Measurements from ENCODE around the gene PLEKHG7.

PLEKHG7 gene

GRCh38 chr12:92721656-92722055 lies 18.9 kb downstream of the PLEKHG7 start:
- TF ChIP-seq, protein P1, sequence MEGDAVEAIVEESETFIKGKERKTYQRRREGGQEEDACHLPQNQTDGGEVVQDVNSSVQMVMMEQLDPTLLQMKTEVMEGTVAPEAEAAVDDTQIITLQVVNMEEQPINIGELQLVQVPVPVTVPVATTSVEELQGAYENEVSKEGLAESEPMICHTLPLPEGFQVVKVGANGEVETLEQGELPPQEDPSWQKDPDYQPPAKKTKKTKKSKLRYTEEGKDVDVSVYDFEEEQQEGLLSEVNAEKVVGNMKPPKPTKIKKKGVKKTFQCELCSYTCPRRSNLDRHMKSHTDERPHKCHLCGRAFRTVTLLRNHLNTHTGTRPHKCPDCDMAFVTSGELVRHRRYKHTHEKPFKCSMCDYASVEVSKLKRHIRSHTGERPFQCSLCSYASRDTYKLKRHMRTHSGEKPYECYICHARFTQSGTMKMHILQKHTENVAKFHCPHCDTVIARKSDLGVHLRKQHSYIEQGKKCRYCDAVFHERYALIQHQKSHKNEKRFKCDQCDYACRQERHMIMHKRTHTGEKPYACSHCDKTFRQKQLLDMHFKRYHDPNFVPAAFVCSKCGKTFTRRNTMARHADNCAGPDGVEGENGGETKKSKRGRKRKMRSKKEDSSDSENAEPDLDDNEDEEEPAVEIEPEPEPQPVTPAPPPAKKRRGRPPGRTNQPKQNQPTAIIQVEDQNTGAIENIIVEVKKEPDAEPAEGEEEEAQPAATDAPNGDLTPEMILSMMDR (conservative IDR thresholded peaks at IDR 0.05; ENCODE audit: control insufficient read depth, insufficient read depth, low read depth, low read length), result no peak
- DNase-seq (ENCODE audit: low read depth), result no peak
- no peak overlapping the region for H3K4me3 ChIP-seq (ENCODE audit: control insufficient read depth, low read depth, low read length)

DNA sequence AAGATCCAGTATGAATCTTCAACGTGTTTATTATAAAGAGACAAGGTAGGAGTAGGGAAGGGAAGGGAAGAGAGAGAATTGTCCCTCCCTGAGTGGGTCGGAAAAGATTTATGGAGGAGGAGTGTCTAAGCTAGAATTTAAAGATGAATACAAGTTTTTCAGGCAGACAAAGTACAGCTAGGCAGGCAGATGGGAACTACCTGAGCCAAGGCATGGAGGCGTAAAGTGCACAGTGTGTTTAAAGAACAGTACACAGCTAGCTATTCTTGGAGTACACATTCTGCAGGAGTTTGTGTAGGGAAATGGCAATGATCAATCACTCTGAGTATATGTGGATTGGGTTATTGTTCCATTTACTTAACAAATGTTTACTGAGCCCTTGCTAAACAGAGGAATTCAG lies 20.1 kb downstream of the PLEKHG7 start:
- TF ChIP-seq, protein P1 (conservative IDR thresholded peaks at IDR 0.05; ENCODE audit: control insufficient read depth, insufficient read depth, low read depth, low read length), result no peak
- no peak for DNase-seq (ENCODE audit: low read depth)
- no peak overlapping the region for H3K4me3 ChIP-seq (ENCODE audit: control insufficient read depth, low read depth, low read length)

DNA sequence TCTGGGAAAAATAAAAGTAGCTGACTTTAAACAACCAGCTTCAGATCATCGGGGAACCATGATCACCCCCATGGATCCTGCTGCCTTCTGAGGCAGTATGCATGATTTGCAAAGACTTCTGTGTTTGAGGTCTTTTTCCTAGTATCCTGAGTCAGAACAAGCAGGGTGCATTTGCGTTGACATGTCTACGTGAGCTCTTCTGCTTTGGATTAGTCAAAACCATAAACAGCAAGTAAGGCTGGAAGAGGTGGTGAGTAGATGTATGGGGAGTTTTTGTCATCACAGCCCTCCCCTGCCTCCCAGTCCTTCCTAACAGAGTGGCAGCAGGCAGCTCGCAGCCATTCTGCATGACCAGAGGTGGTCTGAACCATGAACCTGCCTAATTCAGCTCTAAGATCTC lies 24.1 kb downstream of the PLEKHG7 start:
- H3K4me3 ChIP-seq (ENCODE audit: control insufficient read depth, low read depth, low read length), result no peak overlapping the region
- DNase-seq (ENCODE audit: low read depth), result no peak
- TF ChIP-seq, protein P1 (conservative IDR thresholded peaks at IDR 0.05; ENCODE audit: control insufficient read depth, insufficient read depth, low read depth, low read length), result no peak

DNA sequence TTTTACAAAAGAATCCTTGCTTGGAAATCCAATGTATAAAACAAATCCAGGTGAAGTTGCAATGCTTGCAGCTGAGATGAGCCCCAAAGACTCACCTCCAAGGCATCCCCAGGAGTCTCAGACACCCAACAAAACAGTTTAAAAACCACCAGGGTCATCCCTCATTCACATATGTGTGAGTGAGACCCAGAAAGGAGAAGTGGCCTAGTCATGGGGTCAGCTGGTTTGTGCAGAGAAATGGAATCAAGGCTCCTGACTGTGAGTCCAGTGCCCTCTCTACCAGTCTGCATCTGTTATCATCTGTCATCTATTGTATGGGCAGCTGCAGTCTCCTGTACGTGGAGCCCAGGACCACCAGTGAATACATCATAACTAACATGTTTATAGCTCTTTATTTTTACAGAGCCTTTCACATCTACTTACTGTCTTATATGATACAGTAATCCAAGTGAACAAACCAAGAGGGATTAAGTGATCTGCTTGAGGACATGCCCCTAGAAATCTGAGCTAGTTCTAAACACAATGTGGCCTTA lies 27.1 kb downstream of the PLEKHG7 start:
- TF ChIP-seq, protein P1 (conservative IDR thresholded peaks at IDR 0.05; ENCODE audit: control insufficient read depth, insufficient read depth, low read depth, low read length), result no peak
- no peak for DNase-seq (ENCODE audit: low read depth)
- H3K4me3 ChIP-seq (ENCODE audit: control insufficient read depth, low read depth, low read length), result no peak overlapping the region

GRCh38 chr12:92730758-92731157 lies 28.0 kb downstream of the PLEKHG7 start:
- H3K4me3 ChIP-seq (ENCODE audit: control insufficient read depth, low read depth, low read length), result no peak overlapping the region
- TF ChIP-seq, protein P1 (conservative IDR thresholded peaks at IDR 0.05; ENCODE audit: control insufficient read depth, insufficient read depth, low read depth, low read length), result no peak
- no peak for DNase-seq (ENCODE audit: low read depth)

DNA sequence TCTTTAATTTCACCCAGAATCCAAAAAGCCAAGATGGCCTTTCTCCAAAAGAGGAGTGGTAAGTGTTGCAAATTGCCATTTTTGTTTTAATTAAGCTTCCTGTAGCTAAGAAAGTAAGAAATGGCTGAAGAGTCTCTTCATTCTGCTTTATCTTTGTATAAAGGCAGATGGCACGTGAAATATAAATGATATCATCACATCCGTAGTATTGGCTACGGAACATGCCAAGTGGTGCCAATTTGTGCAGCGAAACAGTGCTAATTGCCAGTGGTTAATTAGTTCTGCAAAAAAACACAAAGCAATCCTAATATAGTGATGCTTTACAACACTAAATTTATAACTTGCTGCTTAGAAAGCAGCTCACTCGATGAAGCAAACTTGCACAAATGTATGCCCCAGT lies 29.4 kb downstream of the PLEKHG7 start:
- TF ChIP-seq, protein P1 (conservative IDR thresholded peaks at IDR 0.05; ENCODE audit: control insufficient read depth, insufficient read depth, low read depth, low read length), result no peak
- no peak overlapping the region for H3K4me3 ChIP-seq (ENCODE audit: control insufficient read depth, low read depth, low read length)
- no peak for DNase-seq (ENCODE audit: low read depth)

DNA sequence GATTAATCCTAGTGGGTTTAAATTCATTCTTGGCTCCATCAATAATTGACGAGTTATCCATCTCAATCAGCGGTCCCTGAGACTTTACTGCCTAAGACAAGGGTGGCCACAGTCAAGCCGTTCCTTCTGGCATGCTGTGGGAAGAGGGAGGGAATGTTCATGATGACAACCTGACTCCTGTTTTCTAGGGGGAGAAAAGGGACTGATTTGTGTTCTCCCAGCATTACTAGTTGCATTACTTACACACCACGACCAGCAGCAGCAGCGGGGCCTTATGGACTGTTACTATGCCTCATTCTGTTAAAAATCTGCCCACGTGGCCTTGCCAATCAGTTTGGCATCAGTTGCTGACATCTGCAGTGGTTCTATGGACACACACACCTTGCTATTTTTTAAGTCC lies 29.9 kb downstream of the PLEKHG7 start:
- no peak for DNase-seq (ENCODE audit: low read depth)
- no peak overlapping the region for H3K4me3 ChIP-seq (ENCODE audit: control insufficient read depth, low read depth, low read length)
- TF ChIP-seq, protein P1 (conservative IDR thresholded peaks at IDR 0.05; ENCODE audit: control insufficient read depth, insufficient read depth, low read depth, low read length), result no peak
